NCI-H226 (cell line): ENCODE data around the gene DERA.
"Not testable (repeated sequence)": the region's sequence is repeated elsewhere in the genome, so short reads cannot be mapped to it uniquely, and the experiment has no call there.

Experiments used
- DNase-seq: peaks from one replicate; pipeline ENCODE4 v3.0.0-alpha.2; 2015

DERA gene

GRCh38 chr12:16014394-16014793 lies 103.3 kb downstream of the DERA start:
- DNase-seq = not testable (repeated sequence)

GRCh38 chr12:16016748-16017147 lies 105.6 kb downstream of the DERA start:
- DNase-seq = no peak

DNA sequence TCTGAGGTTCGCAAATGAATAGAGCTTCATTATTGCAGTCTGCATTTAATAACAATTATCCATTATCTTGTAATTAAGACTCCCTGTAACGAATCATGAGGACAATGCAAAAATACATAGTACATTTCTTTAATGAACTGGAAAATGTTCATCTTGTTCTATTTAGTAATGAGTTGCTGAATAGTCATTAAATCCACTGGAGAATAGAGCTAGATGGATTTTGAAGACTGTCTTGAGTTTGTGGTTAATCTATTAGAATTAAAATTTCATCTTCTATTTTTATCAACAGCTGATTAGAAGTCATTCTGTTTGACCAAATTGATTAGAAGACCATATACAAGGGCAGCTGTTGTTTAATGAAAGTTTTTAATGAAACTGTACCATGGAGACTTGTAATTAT lies 107.2 kb downstream of the DERA start:
- DNase-seq = no peak

DNA sequence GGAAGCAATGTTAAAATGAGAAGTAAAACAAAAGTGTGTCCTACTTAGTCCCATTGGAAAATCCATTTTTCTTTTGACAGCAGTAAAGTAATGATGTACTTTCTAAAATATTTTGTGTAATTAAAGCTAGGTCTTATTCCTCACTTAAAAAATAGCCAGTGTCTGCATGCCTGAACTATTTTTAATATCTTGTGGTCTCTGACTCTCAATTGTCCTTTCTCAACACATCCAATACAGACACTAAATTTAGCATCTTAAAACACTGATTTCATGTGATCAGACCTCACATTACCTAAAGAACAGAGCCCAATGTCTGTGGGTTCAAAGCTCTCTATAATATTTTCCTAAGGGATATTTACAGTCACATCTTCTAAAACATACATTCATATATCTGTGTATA lies 108.0 kb downstream of the DERA start:
- no peak for DNase-seq

DNA sequence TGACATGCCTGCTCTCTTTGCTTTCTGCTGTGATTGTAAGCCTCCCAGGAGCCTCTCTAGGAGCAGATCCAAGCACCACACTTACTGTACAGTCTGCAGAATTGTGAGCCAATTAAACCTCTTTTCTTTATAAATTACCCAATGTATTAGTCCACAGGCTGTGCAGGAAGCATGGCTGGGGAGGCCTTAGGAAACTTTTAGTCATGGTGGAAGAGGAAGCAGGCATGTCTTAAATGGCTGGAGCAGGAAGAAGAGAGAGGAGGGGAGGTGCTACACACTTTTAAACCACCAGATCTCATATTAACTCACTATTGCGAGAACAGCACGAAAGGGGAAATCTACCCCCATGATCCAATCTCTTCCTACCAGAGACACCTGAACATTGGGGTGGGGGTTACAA lies 108.9 kb downstream of the DERA start:
- no peak for DNase-seq

- DNase-seq = no peak
Measured at GRCh38 chr12:16021026-16021425, 109.9 kb downstream of the DERA start.

DNA sequence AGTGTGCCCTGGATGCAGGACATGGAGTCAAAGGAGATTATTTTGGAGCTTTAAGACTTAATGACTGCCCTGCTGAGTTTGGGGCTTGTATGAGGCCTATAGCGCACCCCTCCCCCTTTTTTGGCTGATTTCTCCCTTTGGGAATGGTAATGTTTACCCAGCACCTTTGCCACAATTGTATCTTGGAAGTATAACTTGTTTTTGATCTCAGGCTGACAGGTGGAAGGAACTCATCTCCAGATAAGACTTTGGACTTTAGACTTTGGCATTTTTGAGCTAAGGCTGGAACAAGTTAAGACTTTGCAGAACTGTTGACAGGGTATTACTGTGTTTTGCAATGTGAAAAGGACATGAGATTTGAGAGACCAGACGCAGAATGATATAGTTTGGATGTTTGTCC lies 110.5 kb downstream of the DERA start:
- no peak for DNase-seq

GRCh38 chr12:16027002-16027401 lies 115.9 kb downstream of the DERA start:
- DNase-seq = no peak

DNA sequence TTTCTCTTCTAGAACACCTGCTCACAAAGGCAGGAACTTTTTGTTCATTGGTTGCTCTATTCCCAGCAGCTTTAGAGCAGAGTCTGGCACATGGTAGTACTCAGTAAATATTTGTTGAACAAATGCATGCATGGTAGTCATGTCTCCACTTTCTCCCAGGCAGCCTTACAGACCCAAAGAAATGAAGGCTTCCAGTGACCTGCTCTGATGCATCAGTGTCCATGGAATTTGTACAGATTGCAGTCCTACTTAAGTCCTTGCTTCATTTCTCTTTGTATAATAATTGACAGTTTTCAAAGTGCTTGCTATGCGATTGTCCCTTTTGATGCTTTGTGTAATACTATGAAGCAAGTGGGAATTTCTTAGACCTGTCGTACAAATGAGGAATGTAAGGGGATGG lies 119.6 kb downstream of the DERA start:
- DNase-seq = no peak

GRCh38 chr12:16034136-16034817 lies 123.1 kb downstream of the DERA start:
- no peak for DNase-seq

- DNase-seq = no peak
Measured at GRCh38 chr12:16036073-16036472, 124.9 kb downstream of the DERA start.

- no peak for DNase-seq
Measured at GRCh38 chr12:16037533-16037932, 126.4 kb downstream of the DERA start.

DNA sequence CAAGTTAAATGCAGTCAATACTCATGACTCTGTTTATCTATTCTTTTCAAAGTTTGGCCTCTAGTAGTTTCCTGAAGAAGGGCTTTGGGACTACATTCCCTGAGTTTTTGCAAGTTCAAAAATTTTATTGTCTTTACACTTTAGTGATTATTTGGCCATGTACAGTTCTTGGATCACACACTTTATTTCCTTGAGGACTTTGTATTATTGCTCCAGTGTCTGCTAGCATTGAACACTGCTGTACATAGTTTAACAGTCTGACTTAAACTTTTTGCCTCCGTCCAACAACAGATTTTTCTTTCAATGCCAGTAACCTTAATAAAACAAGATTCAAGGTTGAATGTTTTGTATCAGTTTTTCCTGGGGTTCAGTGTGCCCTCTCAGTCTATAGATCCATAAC lies 132.3 kb downstream of the DERA start:
- DNase-seq = no peak

DNA sequence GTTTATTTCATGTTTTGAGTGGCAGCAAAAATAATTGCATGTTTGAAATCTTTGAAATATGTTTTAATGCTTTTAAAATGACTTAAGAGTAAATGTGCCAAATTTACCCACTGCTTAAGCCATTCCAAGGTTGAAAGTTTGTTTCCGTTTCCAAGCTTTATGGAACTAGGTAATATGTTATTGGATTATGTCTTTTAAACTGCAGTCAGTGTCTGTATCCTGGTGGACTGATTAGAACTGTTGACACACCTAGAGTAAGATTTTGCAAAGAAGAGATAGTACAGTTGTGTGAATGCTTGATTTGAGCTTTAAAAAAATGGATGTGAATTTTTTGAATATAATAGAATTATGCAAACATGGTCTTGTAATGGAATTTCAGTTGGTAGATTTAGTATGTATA lies 135.1 kb downstream of the DERA start:
- no peak for DNase-seq

- no peak for DNase-seq
Measured at GRCh38 chr12:16048511-16048910, 137.4 kb downstream of the DERA start.

DNA sequence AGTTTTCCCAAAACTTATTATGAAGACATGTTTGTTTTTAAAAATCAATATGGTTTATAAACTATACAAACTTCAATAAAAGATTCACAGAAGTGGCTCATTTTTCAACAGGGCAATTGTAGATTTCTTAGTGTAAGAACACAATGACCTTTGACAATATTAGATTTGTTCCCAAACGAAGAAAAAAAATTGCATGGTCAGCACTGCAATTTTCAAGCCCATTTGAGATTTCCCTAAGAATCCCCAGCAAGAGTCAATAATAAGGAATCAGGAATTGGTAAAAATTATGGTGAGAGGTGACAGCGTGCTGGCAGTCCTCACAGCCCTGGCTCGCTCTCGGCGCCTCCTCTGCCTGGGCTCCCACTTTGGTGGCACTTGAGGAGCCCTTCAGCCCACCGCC lies 145.8 kb downstream of the DERA start:
- no peak for DNase-seq

GRCh38 chr12:16057351-16057751 lies 146.2 kb downstream of the DERA start:
- DNase-seq = not testable (repeated sequence)

DNA sequence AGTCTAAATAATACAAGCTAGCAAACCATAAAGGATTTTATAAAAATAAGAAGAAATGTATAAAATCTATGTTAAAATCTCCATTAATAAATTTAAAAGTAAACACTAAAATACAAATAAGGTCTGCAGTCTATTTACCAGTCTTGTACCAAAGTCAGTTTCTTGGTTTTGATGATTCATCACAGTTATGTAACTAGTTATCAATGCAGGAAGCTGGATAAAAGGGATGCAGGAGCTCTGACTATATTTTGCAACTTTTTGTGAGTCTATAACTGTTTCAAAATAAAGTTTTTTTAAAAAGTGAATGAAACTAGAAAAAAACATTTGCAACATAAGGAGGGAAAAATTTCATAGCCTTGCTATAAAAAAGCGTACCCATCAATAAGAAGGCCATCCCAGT lies 151.5 kb downstream of the DERA start:
- peak; percentile 54 for DNase-seq

- DNase-seq = peak; percentile 63
Measured at GRCh38 chr12:16063726-16064125, 152.6 kb downstream of the DERA start.

DNA sequence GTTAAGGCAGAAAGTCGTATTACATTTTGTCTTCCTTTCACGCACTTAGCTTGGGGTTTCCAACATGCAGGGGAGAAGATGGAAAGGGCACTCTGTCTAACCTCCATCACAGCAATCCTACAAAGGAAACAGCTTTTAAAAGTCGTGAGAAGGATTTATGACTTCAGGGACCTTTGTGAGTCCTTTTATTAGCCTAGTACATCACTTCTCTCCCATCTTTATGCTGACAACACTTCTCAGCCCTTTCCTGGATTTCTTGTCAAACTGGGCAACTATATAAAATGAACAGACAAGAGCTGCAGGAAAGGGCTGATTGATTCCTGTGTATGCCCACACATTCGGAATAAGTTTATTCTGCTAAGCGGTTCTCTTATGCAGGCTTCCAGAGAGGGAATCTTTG lies 159.0 kb downstream of the DERA start:
- DNase-seq = no peak

DNA sequence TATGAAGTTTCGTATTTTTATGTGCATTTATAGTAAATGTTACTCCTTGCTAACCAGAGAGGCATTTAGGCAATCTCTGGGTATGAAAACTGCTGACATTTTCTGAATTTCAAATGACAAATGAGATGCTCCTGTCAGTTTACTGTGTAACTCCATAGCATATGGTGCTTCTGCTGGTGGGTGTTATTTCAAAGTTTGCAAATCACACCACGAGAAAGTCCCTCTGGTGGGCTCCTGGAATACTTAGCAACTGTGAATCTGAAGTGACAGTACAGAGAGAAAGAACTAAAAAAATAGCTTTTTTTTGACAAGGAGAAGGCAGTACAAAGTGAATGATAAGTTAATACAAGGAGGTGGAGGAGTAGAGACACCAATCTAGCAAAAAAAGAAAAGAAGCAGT lies 161.5 kb downstream of the DERA start:
- DNase-seq = no peak

DNA sequence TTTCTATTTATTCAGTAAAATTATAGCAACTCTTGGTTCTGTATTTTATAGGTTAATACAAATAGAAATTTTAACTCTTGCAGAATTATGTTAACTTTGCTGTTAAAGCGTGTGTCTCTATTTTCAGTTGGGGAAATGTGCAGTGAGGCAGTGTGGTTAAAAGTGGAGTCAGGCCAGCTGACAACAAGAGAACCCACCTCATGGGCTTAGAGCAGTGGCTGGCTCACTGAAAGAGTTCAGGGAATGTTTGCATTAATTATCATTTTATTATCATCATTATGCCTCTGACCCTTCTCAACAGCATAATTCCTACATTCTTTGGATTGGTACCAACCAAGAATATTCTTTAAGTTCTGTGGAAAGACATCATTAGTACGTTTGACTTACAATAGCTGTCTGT lies 163.8 kb downstream of the DERA start:
- no peak for DNase-seq

- DNase-seq = no peak
Measured at GRCh38 chr12:16075887-16076286, 164.8 kb downstream of the DERA start.

- peak; percentile 14 for DNase-seq
Measured at GRCh38 chr12:16076557-16076956, 165.4 kb downstream of the DERA start.

- no peak for DNase-seq
Measured at GRCh38 chr12:16076970-16077522, 165.9 kb downstream of the DERA start.
